Stimulated activated naive CD8-positive, alpha-beta T cell treated with anti-CD3 and anti-CD28 coated beads, Interleukin-15, amount 100 ng/mL, for 72 hours (primary cell): ENCODE measurements around the gene DRC3.

Source experiments
- ATAC-seq: fragments of 150-1000 bp; cut with Tn5 transposase; 2 replicates; pipeline ENCODE4 v1.10.0; 2021; ENCODE audit warnings: mild to moderate bottlenecking, moderate library complexity
- DNase-seq, 2 donors: peaks; one replicate each; pipeline ENCODE4 v3.0.0; 2021 to 2022
- H3K27ac Mint-ChIP-seq, 2 donors: one replicate each; pipeline ENCODE4 v1.8.0; 2022; ENCODE audit warnings: mild to moderate bottlenecking in 2 of 2, mixed read lengths in 2 of 2, moderate library complexity in 2 of 2
- H3K27me3 Mint-ChIP-seq: one replicate; pipeline ENCODE4 v1.8.0; 2022; ENCODE audit warnings: mixed read lengths
- H3K4me1 Mint-ChIP-seq: one replicate; pipeline ENCODE4 v1.8.0; 2022; ENCODE audit warnings: mild to moderate bottlenecking, mixed read lengths
- H3K4me3 Mint-ChIP-seq, 2 donors: one replicate each; pipeline ENCODE4 v1.8.0; 2022; ENCODE audit warnings: mild to moderate bottlenecking in 2 of 2, mixed read lengths in 2 of 2, moderate library complexity in 1 of 2
- H3K9me3 Mint-ChIP-seq, 2 donors: one replicate each; pipeline ENCODE4 v1.8.0; 2022; ENCODE audit warnings: mixed read lengths in 2 of 2

Gene DRC3

GRCh38 chr17:18033442-18034099 is 60.9 kb downstream of the DRC3 start:
- H3K27me3 Mint-ChIP-seq = no peaks in the 10 kb centered on the region
- DNase-seq = peak; percentile 30 to 52
- no peak overlapping the region for H3K4me3 Mint-ChIP-seq
- H3K4me1 Mint-ChIP-seq = peaks cover 52% of the 10 kb centered on the region
- no peaks in the 10 kb centered on the region for H3K9me3 Mint-ChIP-seq
- peak; percentile 84 for ATAC-seq
- H3K27ac Mint-ChIP-seq = no peak overlapping the region

GRCh38 chr17:18035704-18036103 is 63.0 kb downstream of the DRC3 start:
- no peak overlapping the region for H3K27ac Mint-ChIP-seq
- H3K9me3 Mint-ChIP-seq = no peaks in the 10 kb centered on the region
- DNase-seq (no peak), ATAC-seq (no peak)
- no peaks in the 10 kb centered on the region for H3K27me3 Mint-ChIP-seq
- H3K4me1 Mint-ChIP-seq = peaks cover 60% of the 10 kb centered on the region
- H3K4me3 Mint-ChIP-seq = no peak overlapping the region

- peaks cover 70% of the 10 kb centered on the region for H3K4me1 Mint-ChIP-seq
- ATAC-seq (no peak), DNase-seq (no peak)
- no peaks in the 10 kb centered on the region for H3K9me3 Mint-ChIP-seq
- H3K4me3 Mint-ChIP-seq = peak overlapping the region; percentile 82 to 98
- H3K27me3 Mint-ChIP-seq = no peaks in the 10 kb centered on the region
- no peak overlapping the region for H3K27ac Mint-ChIP-seq
Measured at GRCh38 chr17:18037486-18037885, 64.8 kb downstream of the DRC3 start.

GRCh38 chr17:18038149-18038850 is 65.6 kb downstream of the DRC3 start:
- ATAC-seq (peak; percentile 49), DNase-seq (peak; percentile 38 to 47)
- Mint-ChIP-seq H3K27ac (peak overlapping the region; percentile 30 to 86), H3K4me1 (peaks cover 69% of the 10 kb centered on the region), H3K9me3 (no peaks in the 10 kb centered on the region), H3K27me3 (no peaks in the 10 kb centered on the region), H3K4me3 (peak overlapping the region; percentile 82 to 98)

- peak; percentile 100 for DNase-seq
- peak; percentile 94 for ATAC-seq
- Mint-ChIP-seq H3K27me3 (no peaks in the 10 kb centered on the region), H3K9me3 (no peaks in the 10 kb centered on the region), H3K4me1 (peaks cover 62% of the 10 kb centered on the region), H3K4me3 (peak within 1 kb of the TSS; percentile 97 to 98), H3K27ac (peak within 1 kb of the TSS; percentile 95 to 96)
Measured at GRCh38 chr17:18038861-18039534, 66.3 kb downstream of the DRC3 start, which contains the start of the genes ATPAF2 and GID4. ATPAF2 (minus strand) TSS chr17:18039168; CDS start chr17:18039013, 155 bp downstream. GID4 (plus strand) TSS chr17:18039408; CDS start chr17:18039465, 57 bp downstream.

- no peaks in the 10 kb centered on the region for H3K9me3 Mint-ChIP-seq
- H3K4me3 Mint-ChIP-seq = peak overlapping the region; percentile 97 to 98
- ATAC-seq (peak; percentile 34), DNase-seq (peak; percentile 40 to 55)
- no peaks in the 10 kb centered on the region for H3K27me3 Mint-ChIP-seq
- H3K27ac Mint-ChIP-seq = peak overlapping the region; percentile 95 to 96
- peaks cover 58% of the 10 kb centered on the region for H3K4me1 Mint-ChIP-seq
Measured at GRCh38 chr17:18039535-18040260, 67.0 kb downstream of the DRC3 start.

- Mint-ChIP-seq H3K4me3 (peak overlapping the region; percentile 92 to 97), H3K9me3 (no peaks in the 10 kb centered on the region), H3K27ac (peak overlapping the region; percentile 94 to 96), H3K27me3 (no peaks in the 10 kb centered on the region), H3K4me1 (peaks cover 58% of the 10 kb centered on the region)
- no peak for DNase-seq
- no peak for ATAC-seq
Measured at GRCh38 chr17:18040261-18040858, 67.7 kb downstream of the DRC3 start.

GRCh38 chr17:18041776-18042175 is 69.1 kb downstream of the DRC3 start:
- Mint-ChIP-seq H3K9me3 (no peaks in the 10 kb centered on the region), H3K4me1 (peaks cover 50% of the 10 kb centered on the region), H3K27ac (peak overlapping the region in 1 of 2 donors; percentile 50), H3K4me3 (peak overlapping the region in 1 of 2 donors; percentile 97), H3K27me3 (no peaks in the 10 kb centered on the region)
- no peak for ATAC-seq
- DNase-seq = no peak

GRCh38 chr17:18042983-18043382 is 70.3 kb downstream of the DRC3 start:
- DNase-seq (no peak), ATAC-seq (no peak)
- H3K27ac Mint-ChIP-seq = no peak overlapping the region
- H3K4me3 Mint-ChIP-seq = no peak overlapping the region
- H3K4me1 Mint-ChIP-seq = peaks cover 38% of the 10 kb centered on the region
- no peaks in the 10 kb centered on the region for H3K9me3 Mint-ChIP-seq
- no peaks in the 10 kb centered on the region for H3K27me3 Mint-ChIP-seq

- no peaks in the 10 kb centered on the region for H3K27me3 Mint-ChIP-seq
- H3K4me1 Mint-ChIP-seq = peaks cover 33% of the 10 kb centered on the region
- H3K27ac Mint-ChIP-seq = no peak overlapping the region
- ATAC-seq = no peak
- H3K9me3 Mint-ChIP-seq = no peaks in the 10 kb centered on the region
- no peak overlapping the region for H3K4me3 Mint-ChIP-seq
- no peak for DNase-seq
Measured at GRCh38 chr17:18043491-18043890, 70.8 kb downstream of the DRC3 start.

- ATAC-seq = no peak
- no peaks in the 10 kb centered on the region for H3K27me3 Mint-ChIP-seq
- no peaks in the 10 kb centered on the region for H3K9me3 Mint-ChIP-seq
- no peak for DNase-seq
- H3K4me1 Mint-ChIP-seq = peaks cover 33% of the 10 kb centered on the region
- no peak overlapping the region for H3K4me3 Mint-ChIP-seq
- no peak overlapping the region for H3K27ac Mint-ChIP-seq
Measured at GRCh38 chr17:18044609-18045008, 71.9 kb downstream of the DRC3 start.

GRCh38 chr17:18045691-18046350 is 73.2 kb downstream of the DRC3 start:
- Mint-ChIP-seq H3K4me3 (no peak overlapping the region), H3K27me3 (no peaks in the 10 kb centered on the region), H3K27ac (no peak overlapping the region), H3K4me1 (peaks cover 23% of the 10 kb centered on the region), H3K9me3 (no peaks in the 10 kb centered on the region)
- DNase-seq = no peak
- ATAC-seq = no peak

GRCh38 chr17:18055597-18055996 is 82.9 kb downstream of the DRC3 start:
- DNase-seq (no peak), ATAC-seq (no peak)
- no peak overlapping the region for H3K4me3 Mint-ChIP-seq
- no peaks in the 10 kb centered on the region for H3K27me3 Mint-ChIP-seq
- no peaks in the 10 kb centered on the region for H3K4me1 Mint-ChIP-seq
- no peaks in the 10 kb centered on the region for H3K9me3 Mint-ChIP-seq
- H3K27ac Mint-ChIP-seq = no peak overlapping the region

GRCh38 chr17:18056214-18056613 is 83.6 kb downstream of the DRC3 start:
- H3K27me3 Mint-ChIP-seq = no peaks in the 10 kb centered on the region

More at GRCh38 chr17:18056214-18056613, 83.6 kb downstream of the DRC3 start:
- no peaks in the 10 kb centered on the region for H3K9me3 Mint-ChIP-seq
- ATAC-seq (no peak), DNase-seq (no peak)
- H3K27ac Mint-ChIP-seq = no peak overlapping the region
- H3K4me3 Mint-ChIP-seq = no peak overlapping the region
- no peaks in the 10 kb centered on the region for H3K4me1 Mint-ChIP-seq
